ENCODE data around the gene EXT2. TPM values are rescaled to one million over a fixed set of nuclear protein-coding genes. Genes with fewer than 3 reads are reported as not detected.

The EXT2 gene
- total and polyA plus RNA-seq, 2 donors from 2014 or later, result 29.8 to 54.1 TPM

GRCh38 chr11:44094260-44094868 lies 1.1 kb upstream of the EXT2 start:
- Histone ChIP-seq H3K9me3 (ENCODE audit: control insufficient read depth in 2 of 3, insufficient read depth in 1 of 3, low read length in 3 of 3) (no peaks in the 10 kb centered on the region), H3K27ac (ENCODE audit: low read depth in 2 of 2, low read length in 2 of 2) (no peak overlapping the region), H3K4me3 (ENCODE audit: low read length in 3 of 3) (no peak overlapping the region), H3K36me3 (ENCODE audit: control insufficient read depth in 2 of 3, insufficient read depth in 3 of 3, low read length in 3 of 3) (no peaks in the 10 kb centered on the region), H3K27me3 (ENCODE audit: control insufficient read depth, insufficient read depth, low read length) (no peaks in the 10 kb centered on the region), H3K9ac (ENCODE audit: low read length in 3 of 3) (no peak overlapping the region), H3K4me1 (ENCODE audit: control insufficient read depth in 2 of 3, insufficient read depth in 2 of 3, low read depth in 1 of 3, low read length in 3 of 3) (peaks cover 0 to 8% (median 0%) of the 10 kb centered on the region in 3 donors)
- intact Hi-C loops (cut with DNase I), result no loop called here
- peak; percentile 78 for TF ChIP-seq CTCF (IDR thresholded peaks at IDR 0.05; ENCODE audit: borderline replicate concordance, extremely low read depth, insufficient read depth)
- FAIRE-seq, result no peak
- peak in 4 of 5 donors; percentile 75 to 94 (median 82) for DNase-seq

GRCh38 chr11:44096360-44097185 lies 1.1 kb downstream of the EXT2 start:
- H3K27me3 ChIP-seq (ENCODE audit: control insufficient read depth, insufficient read depth, low read length), result no peaks in the 10 kb centered on the region
- DNase-seq, result no peak
- no peak for TF ChIP-seq CTCF (IDR thresholded peaks at IDR 0.05; ENCODE audit: borderline replicate concordance, extremely low read depth, insufficient read depth)
- H3K9ac ChIP-seq (ENCODE audit: low read length in 3 of 3), result peak overlapping the region in 1 of 3 donors; percentile 66
- H3K4me1 ChIP-seq (ENCODE audit: control insufficient read depth in 2 of 3, insufficient read depth in 2 of 3, low read depth in 1 of 3, low read length in 3 of 3), result peaks cover 0 to 8% (median 0%) of the 10 kb centered on the region in 3 donors
- H3K27ac ChIP-seq (ENCODE audit: low read depth in 2 of 2, low read length in 2 of 2), result no peak overlapping the region
- intact Hi-C loops (cut with DNase I), result no loop called here
- no peak for FAIRE-seq
- no peaks in the 10 kb centered on the region for H3K9me3 ChIP-seq (ENCODE audit: control insufficient read depth in 2 of 3, insufficient read depth in 1 of 3, low read length in 3 of 3)
- peaks cover 0 to 4% (median 3%) of the 10 kb centered on the region in 3 donors for H3K36me3 ChIP-seq (ENCODE audit: control insufficient read depth in 2 of 3, insufficient read depth in 3 of 3, low read length in 3 of 3)
- peak overlapping the region in 2 of 3 donors; percentile 59 to 69 for H3K4me3 ChIP-seq (ENCODE audit: low read length in 3 of 3)

GRCh38 chr11:44097821-44098220 lies 2.3 kb downstream of the EXT2 start:
- Histone ChIP-seq H3K27ac (ENCODE audit: low read depth in 2 of 2, low read length in 2 of 2) (no peak overlapping the region), H3K9ac (ENCODE audit: low read length in 3 of 3) (no peak overlapping the region), H3K4me1 (ENCODE audit: control insufficient read depth in 2 of 3, insufficient read depth in 2 of 3, low read depth in 1 of 3, low read length in 3 of 3) (peaks cover 0 to 8% (median 0%) of the 10 kb centered on the region in 3 donors), H3K27me3 (ENCODE audit: control insufficient read depth, insufficient read depth, low read length) (no peaks in the 10 kb centered on the region), H3K36me3 (ENCODE audit: control insufficient read depth in 2 of 3, insufficient read depth in 3 of 3, low read length in 3 of 3) (peaks cover 0 to 4% (median 3%) of the 10 kb centered on the region in 3 donors), H3K9me3 (ENCODE audit: control insufficient read depth in 2 of 3, insufficient read depth in 1 of 3, low read length in 3 of 3) (no peaks in the 10 kb centered on the region), H3K4me3 (ENCODE audit: low read length in 3 of 3) (no peak overlapping the region)
- intact Hi-C loops (cut with DNase I), result no loop called here
- peak in 1 of 5 donors; percentile 5 for DNase-seq
- TF ChIP-seq CTCF (IDR thresholded peaks at IDR 0.05; ENCODE audit: borderline replicate concordance, extremely low read depth, insufficient read depth), result no peak
- FAIRE-seq, result no peak

All from kidney (tissue), 14 donors.